Uterus (tissue), 4 donors: ENCODE results near the gene PLCG1. TPM values are rescaled to one million over a fixed set of nuclear protein-coding genes. Genes with fewer than 3 reads are reported as not detected.

Experiments used
- DNase-seq, 2 donors: peaks; one replicate each; pipeline ENCODE4 v3.0.0-alpha.2; 2019 to 2020
- H3K27ac ChIP-seq, 2 donors: fragments of 200-600 bp; sonication (generic); 1 replicate in 1 of 2; 2 replicates in 1 of 2; pipeline ENCODE4 v1.5.1; 2016 to 2018
- H3K27me3 ChIP-seq, 2 donors: fragments of 200-600 bp; sonication (generic); one replicate each; pipeline ENCODE4 v1.5.1; 2018 to 2019; ENCODE audit warnings: control low read depth in 1 of 2
- H3K36me3 ChIP-seq, 2 donors: fragments of 200-600 bp; sonication (generic); one replicate each; pipeline ENCODE4 v1.5.1; 2019; ENCODE audit warnings: control low read depth in 1 of 2
- H3K4me1 ChIP-seq, 2 donors: fragments of 200-600 bp; sonication (generic); one replicate each; pipeline ENCODE4 v1.5.1; 2018 to 2019; ENCODE audit warnings: control low read depth in 1 of 2
- H3K4me3 ChIP-seq, 2 donors: fragments of 200-600 bp; sonication (generic); 1 replicate in 1 of 2; 2 replicates in 1 of 2; pipeline ENCODE4 v1.5.1; 2018 to 2019; ENCODE audit warnings: mild to moderate bottlenecking in 1 of 2
- H3K9me3 ChIP-seq, 2 donors: fragments of 200-600 bp; sonication (generic); one replicate each; pipeline ENCODE4 v1.5.1; 2019; ENCODE audit warnings: control low read depth in 1 of 2
- CTCF ChIP-seq, 4 experiments: fragments of 200-600 bp in 2 of 4; fragments of 450-650 bp in 2 of 4; sonication (generic) in 2 of 4; IDR thresholded peaks; one replicate each; pipeline ENCODE4 v1.5.1; 2016 to 2019; ENCODE audit warnings: antibody characterized with exemption in 4 of 4, mild to moderate bottlenecking in 2 of 4, moderate library complexity in 1 of 4
- POLR2A ChIP-seq, 2 donors: fragments of 450-650 bp; IDR thresholded peaks; one replicate each; pipeline ENCODE4 v1.6.1; 2016; ENCODE audit warnings: antibody characterized with exemption in 2 of 2, mild to moderate bottlenecking in 1 of 2, moderate library complexity in 1 of 2
- intact Hi-C: fragments of 100-400 bp; cut with DNase I; formaldehyde crosslinking; loops from one replicate; pipeline ENCODE4 v1.15.1; 2023; ENCODE audit warnings: low total_unique reads
- total RNA-seq, 4 donors: library from RNA; depleted of rRNA in 3 of 4; stranded (reverse); fragments of >200 nt in 3 of 4; gene quantifications; one replicate each; pipeline versions ENCODE4 v1.1.0 to v1.2.4, GENCODE V29; 2014 to 2023
- donor health status: DM: yes; HTN: yes; CAD: no.

Gene PLCG1
- total RNA-seq, 4 donors from 2014 or later, result 38.8 to 180 (median 138) TPM

- intact Hi-C loops, result no loop called here
- no peak overlapping the region for H3K4me3 ChIP-seq
- TF ChIP-seq POLR2A (IDR thresholded peaks at IDR 0.05) (no peak), CTCF (IDR thresholded peaks at IDR 0.05) (no peak)
- DNase-seq, result no peak
- peaks cover 0 to 15% of the 10 kb centered on the region in 2 donors for H3K9me3 ChIP-seq
- H3K4me1 ChIP-seq, result no peaks in the 10 kb centered on the region
- no peak overlapping the region for H3K27ac ChIP-seq
- H3K27me3 ChIP-seq, result no peaks in the 10 kb centered on the region
- H3K36me3 ChIP-seq, result no peaks in the 10 kb centered on the region
Observed at GRCh38 chr20:41196653-41197225, 59.4 kb downstream of the PLCG1 start.

DNA sequence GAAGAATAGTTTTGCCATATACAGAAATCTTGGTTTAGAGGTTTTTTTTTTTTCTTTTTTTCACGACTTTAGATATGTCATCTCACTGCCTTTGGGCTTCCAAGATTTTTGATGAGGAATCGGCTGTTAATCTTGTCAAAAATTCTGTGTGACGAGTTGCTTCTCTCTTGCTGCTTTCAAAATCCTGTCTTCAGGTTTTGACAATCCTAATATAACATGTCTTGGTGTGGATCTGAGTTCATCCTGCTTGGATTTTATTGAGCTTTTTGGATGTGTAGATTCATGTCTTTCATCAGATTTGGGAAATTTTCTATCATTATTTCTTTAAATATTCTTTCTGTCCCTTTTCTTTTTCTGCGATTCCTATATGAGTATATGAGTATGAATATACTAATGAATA, 61.1 kb downstream of the PLCG1 start:
- Histone ChIP-seq H3K4me3 (no peak overlapping the region), H3K9me3 (peaks cover 0 to 10% of the 10 kb centered on the region in 2 donors), H3K4me1 (no peaks in the 10 kb centered on the region), H3K36me3 (no peaks in the 10 kb centered on the region), H3K27ac (no peak overlapping the region), H3K27me3 (no peaks in the 10 kb centered on the region)
- no peak for TF ChIP-seq POLR2A (IDR thresholded peaks at IDR 0.05)
- TF ChIP-seq CTCF (IDR thresholded peaks at IDR 0.05), result no peak
- intact Hi-C loops, result no loop called here
- DNase-seq, result no peak

GRCh38 chr20:41200446-41201202, 63.3 kb downstream of the PLCG1 start:
- DNase-seq, result no peak
- TF ChIP-seq POLR2A (IDR thresholded peaks at IDR 0.05) (no peak), CTCF (IDR thresholded peaks at IDR 0.05) (no peak)
- peaks cover 0 to 10% of the 10 kb centered on the region in 2 donors for H3K9me3 ChIP-seq
- H3K27ac ChIP-seq, result peak overlapping the region in 1 of 2 donors; percentile 18
- H3K36me3 ChIP-seq, result no peaks in the 10 kb centered on the region
- intact Hi-C loops, result no loop called here
- no peaks in the 10 kb centered on the region for H3K27me3 ChIP-seq
- no peaks in the 10 kb centered on the region for H3K4me1 ChIP-seq
- no peak overlapping the region for H3K4me3 ChIP-seq

DNA sequence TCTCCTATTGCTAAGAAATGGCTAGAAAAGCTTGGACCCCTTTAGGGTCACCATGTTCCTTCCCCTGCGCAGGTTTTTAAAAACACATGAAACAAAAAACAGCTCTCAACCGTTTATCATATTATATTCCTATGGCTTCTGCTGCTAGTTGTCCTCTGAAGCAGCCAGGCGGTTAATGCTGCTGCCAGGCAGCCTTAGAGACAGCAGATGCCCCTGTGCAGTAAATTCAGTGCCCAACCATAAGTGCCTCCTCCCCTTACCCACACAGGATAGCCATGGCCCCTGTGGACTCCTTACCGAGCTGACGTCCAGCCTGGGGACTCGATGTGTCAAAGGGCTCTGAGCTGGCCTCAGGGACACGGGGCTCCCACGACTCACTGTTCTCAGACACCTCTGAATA, 64.4 kb downstream of the PLCG1 start:
- H3K27me3 ChIP-seq, result no peaks in the 10 kb centered on the region
- no peaks in the 10 kb centered on the region for H3K36me3 ChIP-seq
- peaks cover 0 to 10% of the 10 kb centered on the region in 2 donors for H3K9me3 ChIP-seq
- TF ChIP-seq CTCF (IDR thresholded peaks at IDR 0.05) (no peak), POLR2A (IDR thresholded peaks at IDR 0.05) (no peak)
- intact Hi-C loops, result no loop called here
- H3K4me3 ChIP-seq, result no peak overlapping the region
- no peaks in the 10 kb centered on the region for H3K4me1 ChIP-seq
- no peak for DNase-seq
- H3K27ac ChIP-seq, result no peak overlapping the region

DNA sequence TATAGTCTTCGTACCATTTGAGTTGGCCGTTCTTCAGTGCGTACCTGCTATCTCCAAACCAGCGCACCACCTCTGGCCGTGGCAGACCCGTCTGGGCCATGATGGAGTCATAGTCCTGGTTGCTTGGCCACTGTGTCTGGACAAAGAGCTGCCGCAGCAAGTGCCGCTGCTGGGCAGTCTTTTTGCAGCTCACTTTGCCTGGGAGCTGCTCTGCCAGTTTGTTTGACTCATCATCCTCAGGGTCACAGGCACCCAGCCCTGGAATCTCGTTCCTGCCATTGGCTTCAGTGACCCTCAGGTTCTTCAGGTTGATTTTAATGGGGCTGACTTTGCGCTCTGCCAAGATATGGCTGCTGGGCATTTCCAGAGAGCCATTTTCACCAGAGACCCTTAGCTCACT, 65.1 kb downstream of the PLCG1 start:
- TF ChIP-seq POLR2A (IDR thresholded peaks at IDR 0.05) (no peak), CTCF (IDR thresholded peaks at IDR 0.05) (no peak)
- H3K36me3 ChIP-seq, result no peaks in the 10 kb centered on the region

More for the DNA sequence above, 65.1 kb downstream of the PLCG1 start:
- H3K9me3 ChIP-seq, result peaks cover 0 to 10% of the 10 kb centered on the region in 2 donors
- no peak for DNase-seq
- no peaks in the 10 kb centered on the region for H3K4me1 ChIP-seq
- no peaks in the 10 kb centered on the region for H3K27me3 ChIP-seq
- H3K27ac ChIP-seq, result no peak overlapping the region
- intact Hi-C loops, result no loop called here
- no peak overlapping the region for H3K4me3 ChIP-seq
